ENCODE data around the gene TTC16. TPM values are rescaled to one million over a fixed set of nuclear protein-coding genes. Genes with fewer than 3 reads are reported as not detected.

Gene TTC16
- total and polyA plus RNA-seq, 12 donors, result under 0.01 to 1.0 (median 0.32) TPM; not detected in 2

DNA sequence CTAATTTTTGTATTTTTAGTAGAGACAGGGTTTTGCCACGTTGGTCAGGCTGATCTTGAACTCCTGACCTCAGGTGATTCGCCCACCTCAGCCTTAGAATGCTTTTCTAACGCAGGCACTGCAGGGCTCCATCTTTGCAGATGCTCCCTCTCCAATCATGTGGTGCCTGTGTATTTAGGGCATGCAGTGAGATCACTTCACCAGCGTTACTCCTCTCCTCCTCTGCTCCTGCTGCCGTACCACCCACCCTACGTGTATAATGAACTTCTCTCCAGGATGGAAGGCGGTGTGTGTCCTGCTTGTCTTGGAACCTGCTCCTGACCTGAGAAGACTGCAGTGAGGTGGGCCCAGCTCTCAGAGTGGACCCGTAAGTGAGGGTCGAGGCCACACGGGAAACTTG is 22.7 kb upstream of the TTC16 start:
- H3K9me3 ChIP-seq (replicated peaks in 1 of 3), result no peaks in the 10 kb centered on the region
- no peak for DNase-seq
- intact Hi-C loops (cut with DNase I), result no loop called here
- no peaks in the 10 kb centered on the region for H3K27me3 ChIP-seq
- 85 to 92% (median 91%) methylated on average over 9 to 10 of the region's 10 CpGs for WGBS, 4 donors
- no peak overlapping the region for H3K27ac ChIP-seq
- H3K36me3 ChIP-seq (replicated peaks in 1 of 2), result peaks cover 0 to 7% of the 10 kb centered on the region in 2 donors
- no peak overlapping the region for H3K4me3 ChIP-seq
- TF ChIP-seq POLR2A (IDR thresholded peaks at IDR 0.05), result no peak
- TF ChIP-seq, protein P1, sequence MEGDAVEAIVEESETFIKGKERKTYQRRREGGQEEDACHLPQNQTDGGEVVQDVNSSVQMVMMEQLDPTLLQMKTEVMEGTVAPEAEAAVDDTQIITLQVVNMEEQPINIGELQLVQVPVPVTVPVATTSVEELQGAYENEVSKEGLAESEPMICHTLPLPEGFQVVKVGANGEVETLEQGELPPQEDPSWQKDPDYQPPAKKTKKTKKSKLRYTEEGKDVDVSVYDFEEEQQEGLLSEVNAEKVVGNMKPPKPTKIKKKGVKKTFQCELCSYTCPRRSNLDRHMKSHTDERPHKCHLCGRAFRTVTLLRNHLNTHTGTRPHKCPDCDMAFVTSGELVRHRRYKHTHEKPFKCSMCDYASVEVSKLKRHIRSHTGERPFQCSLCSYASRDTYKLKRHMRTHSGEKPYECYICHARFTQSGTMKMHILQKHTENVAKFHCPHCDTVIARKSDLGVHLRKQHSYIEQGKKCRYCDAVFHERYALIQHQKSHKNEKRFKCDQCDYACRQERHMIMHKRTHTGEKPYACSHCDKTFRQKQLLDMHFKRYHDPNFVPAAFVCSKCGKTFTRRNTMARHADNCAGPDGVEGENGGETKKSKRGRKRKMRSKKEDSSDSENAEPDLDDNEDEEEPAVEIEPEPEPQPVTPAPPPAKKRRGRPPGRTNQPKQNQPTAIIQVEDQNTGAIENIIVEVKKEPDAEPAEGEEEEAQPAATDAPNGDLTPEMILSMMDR (IDR thresholded peaks at IDR 0.05), result no peak
- H3K4me1 ChIP-seq (replicated peaks in 1 of 2), result peaks cover 0 to 7% of the 10 kb centered on the region in 2 donors

DNA sequence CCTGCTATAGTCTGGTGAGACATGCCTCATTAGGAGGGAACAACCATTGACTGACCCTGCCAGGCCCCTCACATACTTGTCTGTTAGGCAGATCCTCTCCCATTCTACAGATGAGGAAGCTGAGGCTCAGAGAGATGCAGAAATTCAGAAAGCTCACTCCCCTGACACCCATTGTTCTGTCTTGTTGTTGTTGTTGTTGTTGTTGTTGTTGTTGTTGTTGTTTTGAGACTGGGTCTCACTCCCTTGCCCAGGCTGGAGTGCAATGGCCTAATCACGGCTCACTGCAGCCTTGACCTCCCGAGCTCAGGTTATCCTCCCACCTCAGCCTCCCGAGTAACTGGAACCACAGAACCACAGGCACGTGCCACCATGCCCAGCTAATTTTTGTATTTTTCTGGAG is 22.2 kb upstream of the TTC16 start:
- H3K4me1 ChIP-seq (replicated peaks in 1 of 2), result peaks cover 0 to 8% of the 10 kb centered on the region in 2 donors
- no peaks in the 10 kb centered on the region for H3K27me3 ChIP-seq
- TF ChIP-seq, protein P1 (IDR thresholded peaks at IDR 0.05), result no peak
- no peak for TF ChIP-seq POLR2A (IDR thresholded peaks at IDR 0.05)
- intact Hi-C loops (cut with DNase I), result no loop called here
- no peaks in the 10 kb centered on the region for H3K9me3 ChIP-seq (replicated peaks in 1 of 3)
- no peak overlapping the region for H3K4me3 ChIP-seq
- DNase-seq, result no peak
- H3K36me3 ChIP-seq (replicated peaks in 1 of 2), result peaks cover 0 to 7% of the 10 kb centered on the region in 2 donors
- H3K27ac ChIP-seq, result no peak overlapping the region
- 83 to 92% (median 88%) methylated on average over 4 of the region's 4 CpGs for WGBS, 4 donors

DNA sequence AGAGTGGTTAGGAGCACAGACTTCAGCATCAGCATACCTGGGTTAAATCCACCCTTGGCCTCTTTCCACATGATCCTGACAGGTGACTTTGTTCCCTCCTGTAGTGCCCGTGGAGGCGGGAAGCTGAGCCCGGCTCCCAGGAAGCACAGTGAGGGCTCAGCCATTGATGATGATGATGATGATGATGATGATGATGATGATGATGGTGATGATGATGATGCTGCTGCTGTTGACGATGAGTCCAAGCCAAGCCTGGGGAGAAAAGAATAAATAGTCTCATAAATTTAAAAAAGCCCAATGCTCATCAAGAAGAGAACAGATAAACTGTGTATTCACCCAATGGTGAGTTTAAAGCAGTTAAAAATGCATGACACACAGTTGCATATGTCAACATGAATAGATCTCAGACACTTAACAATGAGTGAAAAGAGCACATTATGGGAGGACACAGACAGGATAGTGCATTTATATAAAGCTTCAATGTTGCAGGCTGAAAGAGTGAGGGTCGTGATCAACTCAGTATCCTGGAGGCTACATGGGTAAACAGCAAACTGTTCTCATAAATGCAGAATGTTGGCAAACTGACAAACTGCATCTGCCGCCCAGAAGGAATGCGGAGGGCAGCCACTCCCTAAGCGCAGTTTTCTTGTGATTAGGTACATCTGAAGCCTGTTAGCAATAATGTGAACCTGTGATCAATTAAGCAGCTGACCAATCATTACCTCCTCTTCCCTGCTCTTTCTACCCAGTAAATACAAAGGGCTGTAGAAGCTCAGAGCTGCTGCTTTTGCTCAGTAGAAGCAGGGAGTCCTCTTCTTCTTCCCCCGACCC is 20.8 kb upstream of the TTC16 start:
- Histone ChIP-seq H3K27me3 (no peaks in the 10 kb centered on the region), H3K4me1 (replicated peaks in 1 of 2) (peaks cover 0 to 13% of the 10 kb centered on the region in 2 donors), H3K4me3 (no peak overlapping the region), H3K36me3 (replicated peaks in 1 of 2) (no peaks in the 10 kb centered on the region), H3K9me3 (replicated peaks in 1 of 3) (no peaks in the 10 kb centered on the region), H3K27ac (no peak overlapping the region)
- TF ChIP-seq POLR2A (IDR thresholded peaks at IDR 0.05), result no peak
- TF ChIP-seq, protein P1 (IDR thresholded peaks at IDR 0.05), result no peak
- intact Hi-C loops (cut with DNase I), result no loop called here
- DNase-seq, result no peak
- WGBS, 4 donors, result 84 to 88% (median 85%) methylated on average over 9 of the region's 9 CpGs

DNA sequence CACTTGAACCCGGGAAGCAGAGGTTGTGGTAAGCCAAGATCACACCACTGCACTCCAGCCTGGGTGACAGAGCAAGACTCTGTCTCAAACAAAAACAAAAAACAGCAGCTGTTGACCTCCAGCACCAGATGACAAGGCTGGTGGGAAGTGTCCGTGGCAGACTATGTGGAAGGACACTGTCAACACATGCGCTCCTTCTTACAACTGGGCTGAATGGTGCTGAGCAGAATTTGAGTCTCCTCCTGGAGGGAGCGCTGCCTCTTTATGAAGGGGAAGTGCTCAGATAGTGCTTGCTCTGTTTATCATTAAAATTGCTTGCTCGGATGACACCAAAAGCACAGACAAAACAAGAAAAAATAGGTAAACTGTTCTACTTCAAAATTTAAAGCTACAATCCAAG is 18.3 kb upstream of the TTC16 start:
- H3K4me3 ChIP-seq, result no peak overlapping the region
- no peaks in the 10 kb centered on the region for H3K9me3 ChIP-seq (replicated peaks in 1 of 3)
- no peaks in the 10 kb centered on the region for H3K36me3 ChIP-seq (replicated peaks in 1 of 2)
- H3K27me3 ChIP-seq, result no peaks in the 10 kb centered on the region
- peak overlapping the region in 4 of 5 donors; percentile 32 to 94 (median 40) for H3K27ac ChIP-seq
- 45 to 64% (median 54%) methylated on average over 5 of the region's 5 CpGs for WGBS, 4 donors
- intact Hi-C loops (cut with DNase I), result no loop called here
- H3K4me1 ChIP-seq (replicated peaks in 1 of 2), result peaks cover 0 to 13% of the 10 kb centered on the region in 2 donors
- TF ChIP-seq POLR2A (IDR thresholded peaks at IDR 0.05), result no peak
- TF ChIP-seq, protein P1 (IDR thresholded peaks at IDR 0.05), result no peak
- peak in 4 of 7 donors; percentile 43 to 64 (median 47) for DNase-seq
